ENCODE results near the gene UNC119B. TPM values are rescaled to one million over a fixed set of nuclear protein-coding genes. Genes with fewer than 3 reads are reported as not detected.

UNC119B gene
- total RNA-seq, 1 experiment from 2014 or later: 33.8 TPM

DNA sequence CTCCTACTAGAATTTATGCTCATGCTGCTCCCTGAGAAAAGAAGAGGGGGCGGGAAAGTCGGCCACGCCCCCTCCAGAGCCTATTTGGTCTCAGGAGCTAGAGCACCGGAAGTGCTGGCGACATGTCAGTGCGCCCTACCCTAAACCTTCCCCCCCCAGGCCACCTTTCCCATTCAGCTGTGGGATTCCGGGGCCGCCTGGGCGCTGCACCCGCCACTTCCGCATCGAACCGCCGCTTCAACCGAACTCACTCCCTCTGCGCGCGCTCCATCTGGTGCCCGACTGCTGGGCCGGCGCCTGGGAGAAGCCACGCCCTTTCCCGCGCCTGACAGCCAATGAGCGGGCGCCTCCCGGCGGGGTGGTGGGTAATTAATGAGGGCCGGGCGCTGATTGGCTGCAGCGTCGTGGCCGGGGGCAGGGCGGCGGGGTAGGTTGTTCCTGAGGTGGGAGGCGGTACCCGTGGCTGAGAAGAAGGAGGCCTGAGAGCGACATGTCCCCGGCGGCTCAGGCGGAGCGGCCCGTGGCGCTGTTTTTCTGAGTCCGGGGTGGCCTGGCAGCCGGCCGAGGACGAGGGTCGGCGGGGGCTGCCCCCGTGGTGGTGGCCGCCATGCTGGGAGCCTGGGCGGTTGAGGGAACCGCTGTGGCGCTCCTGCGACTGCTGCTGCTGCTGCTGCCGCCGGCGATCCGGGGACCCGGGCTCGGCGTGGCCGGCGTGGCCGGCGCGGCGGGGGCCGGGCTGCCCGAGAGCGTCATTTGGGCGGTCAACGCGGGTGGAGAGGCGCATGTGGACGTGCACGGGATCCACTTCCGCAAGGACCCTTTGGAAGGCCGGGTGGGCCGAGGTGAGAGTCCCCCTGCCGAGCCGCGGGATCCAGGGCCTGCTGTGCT, 23.3 kb upstream of the UNC119B start, which contains the start of gene MLEC:
Gene MLEC (plus strand): TSS at position 460 of the 888 bp plus-strand sequence. CDS start 148 bp downstream, at position 608.
- ATAC-seq: peak; percentile 83
- CTCF ChIA-PET: interaction anchor here (0.7 to 1.5 kb wide), 2 partner anchors 104 to 106 kb away, joined by 3 to 4 read pairs; partner anchors contain the start of gene POP5
- RAD21 ChIA-PET (ENCODE audit: low non-redundant PET in 1 of 2, low total read pairs in 2 of 2, uncharacterized antibody in 2 of 2, unreplicated experiment in 2 of 2): interaction anchor here in 1 of 2 experiments (1.0 kb wide), 1 partner anchor 19 kb away, joined by 3 read pairs; no protein-coding TSS in a partner anchor
- TF ChIP-seq REST (IDR thresholded peaks at IDR 0.05; ENCODE audit: low read depth) (no peak), CEBPB (IDR thresholded peaks at IDR 0.05; ENCODE audit: low read depth) (no peak), RAD21 (IDR thresholded peaks at IDR 0.05; ENCODE audit: low read depth) (peak; percentile 58), SP1 (IDR thresholded peaks at IDR 0.05; ENCODE audit: low read depth) (peak; percentile 83), ATF3 (IDR thresholded peaks at IDR 0.05) (no peak), SIN3A (IDR thresholded peaks at IDR 0.05; ENCODE audit: low read depth) (peak; percentile 65), CBX3 (IDR thresholded peaks at IDR 0.05; ENCODE audit: low read depth) (peak; percentile 86), POLR2A (IDR thresholded peaks at IDR 0.05; ENCODE audit: borderline replicate concordance, extremely low read depth, insufficient read depth, insufficient read length) (peak; percentile 36), YY1 (IDR thresholded peaks at IDR 0.05; ENCODE audit: extremely low read depth, insufficient replicate concordance, low read depth, low read length) (peak; percentile 55), ELF1 (IDR thresholded peaks at IDR 0.05; ENCODE audit: borderline replicate concordance, low read depth) (peak; percentile 92), EZH2 (IDR thresholded peaks at IDR 0.05) (no peak), EZH2phosphoT487 (IDR thresholded peaks at IDR 0.05; ENCODE audit: borderline replicate concordance) (no peak), EGR1 (IDR thresholded peaks at IDR 0.05; ENCODE audit: low read depth) (peak; percentile 85), SRF (IDR thresholded peaks at IDR 0.05; ENCODE audit: low read depth) (peak; percentile 89), POLR2AphosphoS5 (IDR thresholded peaks at IDR 0.05; ENCODE audit: low read depth, low read length) (peak; percentile 88)
- TF ChIP-seq, protein P1, sequence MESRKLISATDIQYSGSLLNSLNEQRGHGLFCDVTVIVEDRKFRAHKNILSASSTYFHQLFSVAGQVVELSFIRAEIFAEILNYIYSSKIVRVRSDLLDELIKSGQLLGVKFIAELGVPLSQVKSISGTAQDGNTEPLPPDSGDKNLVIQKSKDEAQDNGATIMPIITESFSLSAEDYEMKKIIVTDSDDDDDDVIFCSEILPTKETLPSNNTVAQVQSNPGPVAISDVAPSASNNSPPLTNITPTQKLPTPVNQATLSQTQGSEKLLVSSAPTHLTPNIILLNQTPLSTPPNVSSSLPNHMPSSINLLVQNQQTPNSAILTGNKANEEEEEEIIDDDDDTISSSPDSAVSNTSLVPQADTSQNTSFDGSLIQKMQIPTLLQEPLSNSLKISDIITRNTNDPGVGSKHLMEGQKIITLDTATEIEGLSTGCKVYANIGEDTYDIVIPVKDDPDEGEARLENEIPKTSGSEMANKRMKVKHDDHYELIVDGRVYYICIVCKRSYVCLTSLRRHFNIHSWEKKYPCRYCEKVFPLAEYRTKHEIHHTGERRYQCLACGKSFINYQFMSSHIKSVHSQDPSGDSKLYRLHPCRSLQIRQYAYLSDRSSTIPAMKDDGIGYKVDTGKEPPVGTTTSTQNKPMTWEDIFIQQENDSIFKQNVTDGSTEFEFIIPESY (IDR thresholded peaks at IDR 0.05; ENCODE audit: extremely low read depth, insufficient replicate concordance, low read length): no peak
- TF ChIP-seq, protein P2, sequence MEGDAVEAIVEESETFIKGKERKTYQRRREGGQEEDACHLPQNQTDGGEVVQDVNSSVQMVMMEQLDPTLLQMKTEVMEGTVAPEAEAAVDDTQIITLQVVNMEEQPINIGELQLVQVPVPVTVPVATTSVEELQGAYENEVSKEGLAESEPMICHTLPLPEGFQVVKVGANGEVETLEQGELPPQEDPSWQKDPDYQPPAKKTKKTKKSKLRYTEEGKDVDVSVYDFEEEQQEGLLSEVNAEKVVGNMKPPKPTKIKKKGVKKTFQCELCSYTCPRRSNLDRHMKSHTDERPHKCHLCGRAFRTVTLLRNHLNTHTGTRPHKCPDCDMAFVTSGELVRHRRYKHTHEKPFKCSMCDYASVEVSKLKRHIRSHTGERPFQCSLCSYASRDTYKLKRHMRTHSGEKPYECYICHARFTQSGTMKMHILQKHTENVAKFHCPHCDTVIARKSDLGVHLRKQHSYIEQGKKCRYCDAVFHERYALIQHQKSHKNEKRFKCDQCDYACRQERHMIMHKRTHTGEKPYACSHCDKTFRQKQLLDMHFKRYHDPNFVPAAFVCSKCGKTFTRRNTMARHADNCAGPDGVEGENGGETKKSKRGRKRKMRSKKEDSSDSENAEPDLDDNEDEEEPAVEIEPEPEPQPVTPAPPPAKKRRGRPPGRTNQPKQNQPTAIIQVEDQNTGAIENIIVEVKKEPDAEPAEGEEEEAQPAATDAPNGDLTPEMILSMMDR (IDR thresholded peaks at IDR 0.05 in 2 of 3, conservative IDR thresholded peaks at IDR 0.05 in 1 of 3; ENCODE audit: borderline replicate concordance in 1 of 3, insufficient read depth in 1 of 3, low read depth in 2 of 3, low read length in 2 of 3): peak; percentile 10 to 17 (median 12); a peak in 1 of 6 replicates

More for the DNA sequence above, 23.3 kb upstream of the UNC119B start, which contains the start of gene MLEC:
- DNase-seq (ENCODE audit: low read depth, low spot score): peak; percentile 95
- BruUV-seq (replicated peaks): no TSS peak
- POLR2A ChIA-PET: interaction anchor here (1.0 to 1.7 kb wide), 3 partner anchors 9 to 395 kb away, joined by 3 read pairs; partner anchors contain the start of genes POP5 and RNU4-2
- H2AFZ ChIP-seq (ENCODE audit: low read depth, low read length, poor library complexity, severe bottlenecking): peak within 1 kb of the TSS; percentile 99
- H4K20me1 ChIP-seq (ENCODE audit: insufficient read depth): peaks cover 4% of the 10 kb centered on the region; the same call in 1 of the 2 replicates
- H3K4me2 ChIP-seq (ENCODE audit: low read length): peak within 1 kb of the TSS; percentile 94
- H3K27me3 ChIP-seq (ENCODE audit: insufficient read depth, low read length): no peaks in the 10 kb centered on the region
- peaks cover 50% of the 10 kb centered on the region for H3K79me2 ChIP-seq (ENCODE audit: insufficient read depth, low read length)
- H3K4me1 ChIP-seq (ENCODE audit: control insufficient read depth in 1 of 2, insufficient read depth in 2 of 2, low read length in 2 of 2): peaks cover 22 to 26% of the 10 kb centered on the region in 2 experiments
- no peaks in the 10 kb centered on the region for H3K9me2 ChIP-seq (ENCODE audit: insufficient read depth)
- no peaks in the 10 kb centered on the region for H3K9me3 ChIP-seq (ENCODE audit: control insufficient read depth in 1 of 2, insufficient read depth in 1 of 2, low read depth in 1 of 2, low read length in 2 of 2)
- H3K36me3 ChIP-seq (ENCODE audit: control insufficient read depth in 1 of 2, insufficient read depth in 2 of 2, low read length in 2 of 2): 0 out of 4 replicates have a peak, but pooled peaks cover 0 to 5% of the 10 kb centered on the region in 2 experiments
- H3K9ac ChIP-seq (ENCODE audit: low read length): peak within 1 kb of the TSS; percentile 97
- H3K4me3 ChIP-seq (replicated peaks in 1 of 2; ENCODE audit: low read depth in 1 of 2, low read length in 2 of 2): peak within 1 kb of the TSS; percentile 84 to 92
- intact Hi-C loops (cut with micrococcal nuclease): loop anchor here (1.0 kb wide), 1 partner anchor 104 kb away; no protein-coding TSS in a partner anchor
- peak within 1 kb of the TSS; percentile 86 for H3K27ac ChIP-seq (ENCODE audit: low read depth, low read length)

Data from HCT116 (cell line).